VCaP (cell line): ENCODE results near the gene SYPL2.
"Not testable (repeated sequence)": the region's sequence is repeated elsewhere in the genome, so short reads cannot be mapped to it uniquely, and the experiment has no call there.

ENCODE experiments used
- H3K27ac ChIP-seq: fragments of 450-650 bp; 2 replicates; pipeline ENCODE4 v1.5.1; 2017
- CTCF ChIP-seq: fragments of 450-650 bp; conservative IDR thresholded peaks from 2 replicates; pipeline ENCODE4 v1.5.1; 2017; ENCODE audit warnings: mild to moderate bottlenecking, moderate library complexity

Gene SYPL2

GRCh38 chr1:109454497-109455133, 11.7 kb upstream of the SYPL2 start:
- no peak overlapping the region for H3K27ac ChIP-seq
- TF ChIP-seq CTCF = no peak

GRCh38 chr1:109457819-109458218, 8.5 kb upstream of the SYPL2 start:
- TF ChIP-seq CTCF = no peak
- H3K27ac ChIP-seq = no peak overlapping the region

- no peak overlapping the region for H3K27ac ChIP-seq
- no peak for TF ChIP-seq CTCF
Measured at GRCh38 chr1:109466125-109466451, 258 bp upstream of the SYPL2 start.

- H3K27ac ChIP-seq = no peak overlapping the region
- TF ChIP-seq CTCF = no peak
Measured at GRCh38 chr1:109467301-109467777, 993 bp downstream of the SYPL2 start.

GRCh38 chr1:109468061-109468460, 1.7 kb downstream of the SYPL2 start:
- no peak for TF ChIP-seq CTCF
- no peak overlapping the region for H3K27ac ChIP-seq

- no peak overlapping the region for H3K27ac ChIP-seq
- TF ChIP-seq CTCF = no peak
Measured at GRCh38 chr1:109468903-109469302, 2.6 kb downstream of the SYPL2 start.

GRCh38 chr1:109470245-109470644, 3.9 kb downstream of the SYPL2 start:
- no peak overlapping the region for H3K27ac ChIP-seq
- no peak for TF ChIP-seq CTCF

GRCh38 chr1:109472779-109473178, 6.4 kb downstream of the SYPL2 start:
- no peak overlapping the region for H3K27ac ChIP-seq
- TF ChIP-seq CTCF = no peak

- H3K27ac ChIP-seq = not testable (repeated sequence)
Measured at GRCh38 chr1:109473284-109474057, 7.1 kb downstream of the SYPL2 start.
